DOHH2 (cell line): ENCODE results near the gene CCNT2.
"Not testable (repeated sequence)": the region's sequence is repeated elsewhere in the genome, so short reads cannot be mapped to it uniquely, and the experiment has no call there.

Experiments used
- H3F3A ChIP-seq: fragments of 200-600 bp; sonication (generic), shearing (Covaris generic); 2 replicates; pipeline ENCODE4 v1.6.0; 2016; ENCODE audit warnings: antibody characterized with exemption, mild to moderate bottlenecking; ENCODE audit not compliant: control insufficient read depth, insufficient read depth
- H3K27ac ChIP-seq: fragments of 200-600 bp; sonication (generic); 2 replicates; pipeline ENCODE4 v1.5.1; 2014; ENCODE audit warnings: low read depth, mild to moderate bottlenecking, low read length, moderate library complexity
- H3K27me3 ChIP-seq: fragments of 200-600 bp; sonication (generic); 2 replicates; pipeline ENCODE4 v1.6.1; 2014; ENCODE audit warnings: mild to moderate bottlenecking, low read length, mixed read lengths; ENCODE audit not compliant: control insufficient read depth
- H3K36me3 ChIP-seq: fragments of 200-600 bp; sonication (generic); 2 replicates; pipeline ENCODE4 v1.6.1; 2014; ENCODE audit warnings: mild to moderate bottlenecking, low read length, moderate library complexity, mixed read lengths; ENCODE audit not compliant: control insufficient read depth
- H3K4me1 ChIP-seq: fragments of 200-600 bp; sonication (generic); 2 replicates; pipeline ENCODE4 v1.6.1; 2014; ENCODE audit warnings: mild to moderate bottlenecking, low read length, mixed read lengths; ENCODE audit not compliant: control insufficient read depth
- H3K4me2 ChIP-seq: fragments of 200-600 bp; sonication (generic); 2 replicates; pipeline ENCODE4 v1.6.0; 2014; ENCODE audit warnings: mild to moderate bottlenecking, low read length, moderate library complexity
- H3K4me3 ChIP-seq: fragments of 200-600 bp; sonication (generic); 2 replicates; pipeline ENCODE4 v1.5.1; 2014; ENCODE audit warnings: mild to moderate bottlenecking, low read length, mixed read lengths
- H3K79me2 ChIP-seq: fragments of 200-600 bp; sonication (generic); 2 replicates; pipeline ENCODE4 v1.6.1; 2014; ENCODE audit warnings: mild to moderate bottlenecking, low read length, mixed read lengths; ENCODE audit not compliant: control insufficient read depth
- H3K9me2 ChIP-seq: fragments of 200-600 bp; sonication (generic); replicated peaks from 2 replicates; pipeline ENCODE4 v1.6.1; 2014; ENCODE audit warnings: mild to moderate bottlenecking, low read length, mixed read lengths; ENCODE audit not compliant: control insufficient read depth
- H3K9me3 ChIP-seq: fragments of 200-600 bp; sonication (generic); 2 replicates; pipeline ENCODE4 v1.6.1; 2014; ENCODE audit warnings: antibody characterized with exemption, low read length, mixed read lengths; ENCODE audit not compliant: control insufficient read depth, insufficient read depth
- H4K20me1 ChIP-seq: fragments of 200-600 bp; sonication (generic); 2 replicates; pipeline ENCODE4 v1.6.0; 2014; ENCODE audit warnings: low read depth, mild to moderate bottlenecking, antibody characterized with exemption, low read length, moderate library complexity; ENCODE audit not compliant: control insufficient read depth, insufficient read depth
- EZH2phosphoT487 ChIP-seq: fragments of 200-600 bp; sonication (generic); IDR thresholded peaks from 2 replicates; pipeline ENCODE4 v1.6.1; 2017; ENCODE audit warnings: borderline replicate concordance, mild to moderate bottlenecking, antibody characterized with exemption, low read length, moderate library complexity, mixed read lengths
- TF ChIP-seq, protein P1 (sequence below): fragments of 200-600 bp; sonication (generic); IDR thresholded peaks from one replicate; pipeline ENCODE4 v1.5.1; 2014; ENCODE audit warnings: antibody characterized with exemption, mild to moderate bottlenecking, low read depth, low read length; ENCODE audit not compliant: poor library complexity, severe bottlenecking

The CCNT2 gene

DNA sequence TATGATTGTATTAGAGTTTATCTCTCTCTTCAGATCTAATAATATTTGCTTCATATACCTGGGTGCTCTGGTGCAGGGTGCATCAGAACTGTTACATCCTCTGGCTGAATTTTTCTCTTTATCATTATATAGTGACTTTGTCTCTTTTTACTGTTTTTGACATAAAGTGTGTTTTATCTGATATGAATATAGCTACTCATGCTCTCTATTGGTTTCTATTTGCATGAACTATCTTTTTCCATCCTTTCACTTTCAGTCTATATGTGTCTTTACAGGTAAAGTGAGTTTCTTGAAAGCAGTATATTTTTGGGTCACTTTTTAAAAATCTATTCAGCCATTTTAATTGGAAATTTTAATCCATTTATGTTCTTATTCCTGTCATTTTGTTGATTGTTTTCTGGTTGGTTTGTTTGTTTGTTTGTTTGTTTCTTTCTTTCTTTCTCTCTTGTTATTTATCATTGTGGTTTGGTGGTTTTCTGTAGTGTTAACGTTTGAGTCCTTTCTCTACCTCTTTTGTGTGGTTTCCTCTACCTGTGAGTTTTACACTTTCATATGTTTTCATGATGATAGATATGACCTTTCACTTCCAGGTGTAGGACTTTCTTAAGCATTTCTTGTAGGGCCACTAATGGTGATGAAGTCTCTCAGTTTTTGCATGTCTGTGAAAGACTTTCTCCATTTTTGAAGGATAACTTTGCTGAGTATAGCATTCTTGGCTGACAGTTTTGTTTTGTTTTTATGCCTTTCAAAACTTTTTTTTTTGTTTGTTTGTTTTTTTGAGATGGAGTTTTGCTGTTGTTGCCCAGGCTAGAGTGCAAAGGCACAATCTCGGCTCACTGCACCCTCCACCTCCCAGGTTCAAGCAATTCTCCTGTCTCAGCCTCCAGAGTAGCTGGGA lies 54.9 kb downstream of the CCNT2 start:
- H3K79me2 ChIP-seq, result no peaks in the 10 kb centered on the region
- peaks cover 18% of the 10 kb centered on the region for H3K4me1 ChIP-seq
- no peaks in the 10 kb centered on the region for H3F3A ChIP-seq
- no peaks in the 10 kb centered on the region for H3K36me3 ChIP-seq
- no peaks in the 10 kb centered on the region for H3K27me3 ChIP-seq
- no peak overlapping the region for H3K27ac ChIP-seq
- H3K4me3 ChIP-seq, result no peak overlapping the region
- H3K9me3 ChIP-seq, result peaks cover 14% of the 10 kb centered on the region
- TF ChIP-seq EZH2phosphoT487, result no peak
- TF ChIP-seq, protein P1, sequence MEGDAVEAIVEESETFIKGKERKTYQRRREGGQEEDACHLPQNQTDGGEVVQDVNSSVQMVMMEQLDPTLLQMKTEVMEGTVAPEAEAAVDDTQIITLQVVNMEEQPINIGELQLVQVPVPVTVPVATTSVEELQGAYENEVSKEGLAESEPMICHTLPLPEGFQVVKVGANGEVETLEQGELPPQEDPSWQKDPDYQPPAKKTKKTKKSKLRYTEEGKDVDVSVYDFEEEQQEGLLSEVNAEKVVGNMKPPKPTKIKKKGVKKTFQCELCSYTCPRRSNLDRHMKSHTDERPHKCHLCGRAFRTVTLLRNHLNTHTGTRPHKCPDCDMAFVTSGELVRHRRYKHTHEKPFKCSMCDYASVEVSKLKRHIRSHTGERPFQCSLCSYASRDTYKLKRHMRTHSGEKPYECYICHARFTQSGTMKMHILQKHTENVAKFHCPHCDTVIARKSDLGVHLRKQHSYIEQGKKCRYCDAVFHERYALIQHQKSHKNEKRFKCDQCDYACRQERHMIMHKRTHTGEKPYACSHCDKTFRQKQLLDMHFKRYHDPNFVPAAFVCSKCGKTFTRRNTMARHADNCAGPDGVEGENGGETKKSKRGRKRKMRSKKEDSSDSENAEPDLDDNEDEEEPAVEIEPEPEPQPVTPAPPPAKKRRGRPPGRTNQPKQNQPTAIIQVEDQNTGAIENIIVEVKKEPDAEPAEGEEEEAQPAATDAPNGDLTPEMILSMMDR, result no peak
- H4K20me1 ChIP-seq, result no peaks in the 10 kb centered on the region
- H3K4me2 ChIP-seq, result no peak overlapping the region
- H3K9me2 ChIP-seq, result no peaks in the 10 kb centered on the region

- no peaks in the 10 kb centered on the region for H4K20me1 ChIP-seq
- H3K36me3 ChIP-seq, result no peaks in the 10 kb centered on the region
- TF ChIP-seq, protein P1, result no peak
- no peak for TF ChIP-seq EZH2phosphoT487
- peaks cover 18% of the 10 kb centered on the region for H3K4me1 ChIP-seq
- H3F3A ChIP-seq, result no peaks in the 10 kb centered on the region
- no peaks in the 10 kb centered on the region for H3K27me3 ChIP-seq
- no peak overlapping the region for H3K4me3 ChIP-seq
- H3K4me2 ChIP-seq, result no peak overlapping the region
- peaks cover 14% of the 10 kb centered on the region for H3K9me3 ChIP-seq
- no peaks in the 10 kb centered on the region for H3K9me2 ChIP-seq
- H3K79me2 ChIP-seq, result no peaks in the 10 kb centered on the region
- no peak overlapping the region for H3K27ac ChIP-seq
These were observed 56.8 kb downstream of the CCNT2 start for GRCh38 chr2:134975281-134976009.

DNA sequence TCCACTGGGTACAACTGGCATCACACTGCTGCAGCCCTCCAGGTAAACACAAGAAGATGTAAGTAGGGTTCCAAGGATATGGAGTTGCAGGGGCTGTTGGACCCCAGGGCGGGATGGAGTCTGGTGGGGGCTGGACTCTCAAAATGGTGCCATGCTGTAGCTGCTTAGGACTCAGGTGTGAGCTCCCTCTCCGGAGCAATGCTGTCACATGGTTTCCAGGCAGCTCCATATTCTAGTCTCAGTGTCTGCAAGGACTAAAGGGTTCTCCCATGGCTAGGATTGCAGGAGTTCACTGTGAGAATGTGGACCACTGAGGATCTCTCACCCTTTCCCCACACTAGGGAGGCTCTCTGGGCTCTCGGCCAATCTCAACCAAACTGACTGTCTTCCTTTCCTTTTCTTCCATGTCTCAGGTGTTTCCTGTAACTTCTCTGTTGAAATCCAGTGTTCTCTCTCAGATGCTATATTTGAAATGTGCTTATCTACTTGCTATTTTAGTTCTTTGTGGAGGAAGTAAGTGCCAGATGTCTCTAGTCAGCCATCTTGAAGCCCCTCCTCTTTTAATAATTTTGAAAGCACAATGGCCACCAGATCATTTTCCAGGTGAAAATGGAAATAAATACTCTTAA lies 57.6 kb downstream of the CCNT2 start:
- Histone ChIP-seq H3K9me3 (peaks cover 14% of the 10 kb centered on the region), H3F3A (no peaks in the 10 kb centered on the region), H3K4me1 (peaks cover 18% of the 10 kb centered on the region), H3K4me3 (no peak overlapping the region), H4K20me1 (no peaks in the 10 kb centered on the region), H3K36me3 (no peaks in the 10 kb centered on the region), H3K27me3 (no peaks in the 10 kb centered on the region), H3K4me2 (peak overlapping the region; percentile 29), H3K79me2 (no peaks in the 10 kb centered on the region), H3K9me2 (no peaks in the 10 kb centered on the region), H3K27ac (no peak overlapping the region)
- no peak for TF ChIP-seq EZH2phosphoT487
- TF ChIP-seq, protein P1, result no peak

- not testable (repeated sequence) for H3K27me3 ChIP-seq, H3K4me2 ChIP-seq
These were observed 58.5 kb downstream of the CCNT2 start for GRCh38 chr2:134977104-134977503.

More at GRCh38 chr2:134977104-134977503, 58.5 kb downstream of the CCNT2 start:
- not testable (repeated sequence) for H3K9me2 ChIP-seq, H4K20me1 ChIP-seq, H3K4me3 ChIP-seq, H3F3A ChIP-seq, H3K27ac ChIP-seq, H3K36me3 ChIP-seq, H3K79me2 ChIP-seq
- Histone ChIP-seq H3K9me3 (peaks cover 14% of the 10 kb centered on the region), H3K4me1 (peaks cover 18% of the 10 kb centered on the region)
